Right lobe of liver (tissue), 6 donors: ENCODE measurements around the gene ELP6. TPM values are rescaled to one million over a fixed set of nuclear protein-coding genes. Genes with fewer than 3 reads are reported as not detected.
"Not testable (repeated sequence)": the region's sequence is repeated elsewhere in the genome, so short reads cannot be mapped to it uniquely, and the experiment has no call there.

Experiments
- ATAC-seq, 4 donors: fragments of 200-7000 bp; cut with Tn5 transposase; one replicate each; pipeline ENCODE4 v1.9.1; 2020; ENCODE audit warnings: mild to moderate bottlenecking in 4 of 4, moderate library complexity in 4 of 4
- DNase-seq, 3 donors: peaks; one replicate each; pipeline ENCODE4 v3.0.0-alpha.2; 2020
- H3K27ac ChIP-seq, 3 donors: fragments of 200-600 bp; one replicate each; pipeline ENCODE4 v1.8.0; 2022
- H3K27me3 ChIP-seq, 2 donors: fragments of 200-600 bp; one replicate each; pipeline ENCODE4 v1.8.0; 2022
- H3K36me3 ChIP-seq, 4 donors: fragments of 200-600 bp; sonication (generic) in 1 of 4; one replicate each; pipeline versions ENCODE4 v1.5.1 to v1.8.0; 2017 to 2022; ENCODE audit warnings: control low read depth in 1 of 4
- H3K4me1 ChIP-seq, 4 donors: fragments of 200-600 bp; sonication (generic) in 1 of 4; one replicate each; pipeline versions ENCODE4 v1.5.1 to v1.8.0; 2017 to 2022; ENCODE audit warnings: control low read depth in 1 of 4
- H3K4me3 ChIP-seq, 3 donors: fragments of 200-600 bp; one replicate each; pipeline ENCODE4 v1.8.0; 2022
- H3K9me3 ChIP-seq, 4 donors: fragments of 200-600 bp; sonication (generic) in 1 of 4; one replicate each; pipeline versions ENCODE4 v1.5.1 to v1.8.0; 2017 to 2022; ENCODE audit warnings: control low read depth in 1 of 4
- CTCF ChIP-seq, 4 donors: fragments of 200-600 bp in 3 of 4; fragments of 450-650 bp in 1 of 4; IDR thresholded peaks; one replicate each; pipeline versions ENCODE4 v1.5.1 to v1.8.0; 2016 to 2022; ENCODE audit warnings: antibody characterized with exemption in 4 of 4, mild to moderate bottlenecking in 2 of 4
- POLR2A ChIP-seq: fragments of 450-650 bp; IDR thresholded peaks from one replicate; pipeline ENCODE4 v1.6.1; 2017; ENCODE audit warnings: antibody characterized with exemption, mild to moderate bottlenecking
- WGBS: methylation state at CpG from one replicate; pipeline ENCODE4 v1.1.6; 2018; ENCODE audit warnings: low coverage, low lambda C conversion rate; ENCODE audit not compliant: insufficient coverage; ENCODE audit errors: missing lambda C conversion rate; 5-methylcytosine and 5-hydroxymethylcytosine counted together
- intact Hi-C, 2 donors: fragments of 100-400 bp; cut with DNase I; formaldehyde crosslinking; loops; one replicate each; pipeline versions ENCODE4 v1.11.2 to v1.14.1; 2022
- total RNA-seq, 6 experiments: library from RNA; depleted of rRNA in 2 of 6; stranded (reverse); fragments of >200 nt in 2 of 6; fragmentation: NEBNext Ultra II Directional in 3 of 6; extraction: Animal tissue kit (Norgen Biotek cat#: 25700) in 3 of 6; gene quantifications; one replicate each; pipeline versions ENCODE4 v1.1.0 to v1.2.4, GENCODE V29; 2016 to 2023
- donor health status: DM: no; HTN: yes; CAD: no.
- donor health status: DM: no; HTN: no; CAD: no.
- donor health status: DM: no; HTN: no; CAD: no.
- donor health status: DM: no; HTN: yes; CAD: no.
- donor health status: DM: no; HTN: yes; CAD: no.

The ELP6 gene
- total RNA-seq, 6 experiments from 2014 or later = 10.1 to 18.1 (median 13.9) TPM

GRCh38 chr3:47491777-47492176, 21.7 kb downstream of the ELP6 start:
- H3K27me3 ChIP-seq = no peaks in the 10 kb centered on the region
- TF ChIP-seq CTCF (IDR thresholded peaks at IDR 0.05) = no peak
- no peak for TF ChIP-seq POLR2A
- ATAC-seq (no peak), DNase-seq (no peak)
- peaks cover 0 to 19% (median 8%) of the 10 kb centered on the region in 4 donors for H3K36me3 ChIP-seq
- 92% methylated on average over 11 of the region's 12 CpGs for WGBS
- H3K9me3 ChIP-seq = no peaks in the 10 kb centered on the region
- intact Hi-C loops = no loop called here
- no peak overlapping the region for H3K27ac ChIP-seq
- H3K4me1 ChIP-seq = no peaks in the 10 kb centered on the region
- no peak overlapping the region for H3K4me3 ChIP-seq

- no peak for TF ChIP-seq POLR2A
- no peak for TF ChIP-seq CTCF (IDR thresholded peaks at IDR 0.05)
- DNase-seq = no peak
- Histone ChIP-seq H3K9me3 (no peaks in the 10 kb centered on the region), H3K4me1 (no peaks in the 10 kb centered on the region), H3K27ac (no peak overlapping the region), H3K36me3 (peaks cover 0 to 13% (median 8%) of the 10 kb centered on the region in 4 donors), H3K27me3 (no peaks in the 10 kb centered on the region), H3K4me3 (no peak overlapping the region)
- 94% methylated on average over 3 of the region's 3 CpGs for WGBS
- no peak for ATAC-seq
- intact Hi-C loops = no loop called here
These were observed 22.3 kb downstream of the ELP6 start for GRCh38 chr3:47491186-47491585.

GRCh38 chr3:47487265-47487664, 26.2 kb downstream of the ELP6 start:
- intact Hi-C loops = no loop called here
- 100% methylated on average over 2 of the region's 2 CpGs for WGBS
- no peaks in the 10 kb centered on the region for H3K27me3 ChIP-seq
- H3K27ac ChIP-seq = no peak overlapping the region
- no peaks in the 10 kb centered on the region for H3K9me3 ChIP-seq
- no peaks in the 10 kb centered on the region for H3K36me3 ChIP-seq
- DNase-seq (no peak), ATAC-seq (no peak)
- no peak overlapping the region for H3K4me3 ChIP-seq
- no peaks in the 10 kb centered on the region for H3K4me1 ChIP-seq
- TF ChIP-seq CTCF (IDR thresholded peaks at IDR 0.05) (no peak), POLR2A (no peak)

GRCh38 chr3:47485812-47486211, 27.7 kb downstream of the ELP6 start:
- Histone ChIP-seq H3K4me1 (no peaks in the 10 kb centered on the region), H3K27ac (no peak overlapping the region), H3K4me3 (no peak overlapping the region), H3K27me3 (no peaks in the 10 kb centered on the region), H3K36me3 (no peaks in the 10 kb centered on the region), H3K9me3 (no peaks in the 10 kb centered on the region)
- ATAC-seq = no peak
- no peak for DNase-seq
- intact Hi-C loops = no loop called here
- TF ChIP-seq CTCF (IDR thresholded peaks at IDR 0.05) (no peak), POLR2A (no peak)
- 92% methylated on average over 3 of the region's 3 CpGs for WGBS

- DNase-seq = no peak
- no peak overlapping the region for H3K27ac ChIP-seq
- TF ChIP-seq POLR2A = no peak
- no peak for TF ChIP-seq CTCF (IDR thresholded peaks at IDR 0.05)
- intact Hi-C loops = no loop called here
- no peaks in the 10 kb centered on the region for H3K9me3 ChIP-seq
- 64% methylated on average over 2 of the region's 2 CpGs for WGBS
- no peak overlapping the region for H3K4me3 ChIP-seq
- no peak for ATAC-seq
- no peaks in the 10 kb centered on the region for H3K27me3 ChIP-seq
- no peaks in the 10 kb centered on the region for H3K4me1 ChIP-seq
- no peaks in the 10 kb centered on the region for H3K36me3 ChIP-seq
These were observed 31.1 kb downstream of the ELP6 start for GRCh38 chr3:47482366-47482765.

GRCh38 chr3:47481763-47482162, 31.7 kb downstream of the ELP6 start:
- 82% methylated on average over 2 of the region's 4 CpGs for WGBS
- H3K27me3 ChIP-seq, H3K9me3 ChIP-seq, DNase-seq, H3K4me3 ChIP-seq, intact Hi-C loops, H3K4me1 ChIP-seq, ATAC-seq, H3K36me3 ChIP-seq, H3K27ac ChIP-seq: not testable (repeated sequence)

- H3K36me3 ChIP-seq, H3K27me3 ChIP-seq, H3K4me3 ChIP-seq, DNase-seq, ATAC-seq, intact Hi-C loops, H3K27ac ChIP-seq, H3K9me3 ChIP-seq, H3K4me1 ChIP-seq: not testable (repeated sequence)
- whole genome bisulfite sequencing = 91% methylated on average over 6 of the region's 6 CpGs
These were observed 33.2 kb downstream of the ELP6 start for GRCh38 chr3:47480267-47480666.
